Measurements from ENCODE around the gene SLC4A2. TPM values are rescaled to one million over a fixed set of nuclear protein-coding genes. Genes with fewer than 3 reads are reported as not detected.

SLC4A2 gene
- total RNA-seq, 6 experiments from 2014 or later: 153 to 188 (median 164) TPM

DNA sequence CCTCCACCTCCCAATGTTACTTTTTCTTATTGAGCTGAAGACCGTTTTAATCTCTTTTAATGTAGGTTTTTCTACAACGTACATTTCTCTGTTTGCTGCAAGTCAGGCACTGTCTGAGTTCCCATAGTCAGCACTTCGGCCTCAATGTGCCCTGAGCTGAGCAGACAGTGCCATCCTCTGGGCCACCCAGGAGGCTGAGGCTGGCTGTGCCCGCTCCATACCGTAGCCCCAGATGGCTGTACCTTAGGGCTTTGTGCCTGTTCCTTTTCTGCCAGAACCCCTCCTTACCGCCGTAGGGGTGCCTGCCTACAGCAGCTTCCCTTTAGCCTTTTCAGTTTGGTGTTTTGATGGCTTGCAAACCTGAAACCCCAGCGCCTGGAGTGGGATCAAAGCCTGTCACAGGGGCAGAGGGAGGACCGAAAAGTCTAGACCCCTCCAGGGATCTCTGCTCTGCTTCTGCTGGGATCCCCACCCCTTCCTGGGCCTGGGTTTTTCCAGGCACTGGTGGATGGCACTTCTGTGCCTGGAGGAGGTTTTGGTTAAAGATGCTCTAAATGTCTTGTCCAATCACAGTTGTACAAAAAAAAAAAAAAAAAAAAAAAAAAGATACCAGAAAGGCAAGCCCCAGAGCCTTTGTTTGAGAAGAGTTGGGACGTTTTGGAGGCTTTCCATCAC lies 35.9 kb downstream of the SLC4A2 start:
- DNase-seq: no peak
- no peaks in the 10 kb centered on the region for H3K9me3 Mint-ChIP-seq
- TF ChIP-seq, protein P1, sequence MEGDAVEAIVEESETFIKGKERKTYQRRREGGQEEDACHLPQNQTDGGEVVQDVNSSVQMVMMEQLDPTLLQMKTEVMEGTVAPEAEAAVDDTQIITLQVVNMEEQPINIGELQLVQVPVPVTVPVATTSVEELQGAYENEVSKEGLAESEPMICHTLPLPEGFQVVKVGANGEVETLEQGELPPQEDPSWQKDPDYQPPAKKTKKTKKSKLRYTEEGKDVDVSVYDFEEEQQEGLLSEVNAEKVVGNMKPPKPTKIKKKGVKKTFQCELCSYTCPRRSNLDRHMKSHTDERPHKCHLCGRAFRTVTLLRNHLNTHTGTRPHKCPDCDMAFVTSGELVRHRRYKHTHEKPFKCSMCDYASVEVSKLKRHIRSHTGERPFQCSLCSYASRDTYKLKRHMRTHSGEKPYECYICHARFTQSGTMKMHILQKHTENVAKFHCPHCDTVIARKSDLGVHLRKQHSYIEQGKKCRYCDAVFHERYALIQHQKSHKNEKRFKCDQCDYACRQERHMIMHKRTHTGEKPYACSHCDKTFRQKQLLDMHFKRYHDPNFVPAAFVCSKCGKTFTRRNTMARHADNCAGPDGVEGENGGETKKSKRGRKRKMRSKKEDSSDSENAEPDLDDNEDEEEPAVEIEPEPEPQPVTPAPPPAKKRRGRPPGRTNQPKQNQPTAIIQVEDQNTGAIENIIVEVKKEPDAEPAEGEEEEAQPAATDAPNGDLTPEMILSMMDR (IDR thresholded peaks at IDR 0.05): no peak
- H3K27ac Mint-ChIP-seq: peak overlapping the region; percentile 81
- H3K4me1 Mint-ChIP-seq (ENCODE audit: low read depth): peaks cover 52% of the 10 kb centered on the region
- H3K36me3 Mint-ChIP-seq (ENCODE audit: low read depth): no peaks in the 10 kb centered on the region
- peaks cover 1% of the 10 kb centered on the region; the same call in 1 of the 2 replicates for H3K27me3 Mint-ChIP-seq (ENCODE audit: insufficient read depth)
- H3K4me3 Mint-ChIP-seq: no peak overlapping the region

DNA sequence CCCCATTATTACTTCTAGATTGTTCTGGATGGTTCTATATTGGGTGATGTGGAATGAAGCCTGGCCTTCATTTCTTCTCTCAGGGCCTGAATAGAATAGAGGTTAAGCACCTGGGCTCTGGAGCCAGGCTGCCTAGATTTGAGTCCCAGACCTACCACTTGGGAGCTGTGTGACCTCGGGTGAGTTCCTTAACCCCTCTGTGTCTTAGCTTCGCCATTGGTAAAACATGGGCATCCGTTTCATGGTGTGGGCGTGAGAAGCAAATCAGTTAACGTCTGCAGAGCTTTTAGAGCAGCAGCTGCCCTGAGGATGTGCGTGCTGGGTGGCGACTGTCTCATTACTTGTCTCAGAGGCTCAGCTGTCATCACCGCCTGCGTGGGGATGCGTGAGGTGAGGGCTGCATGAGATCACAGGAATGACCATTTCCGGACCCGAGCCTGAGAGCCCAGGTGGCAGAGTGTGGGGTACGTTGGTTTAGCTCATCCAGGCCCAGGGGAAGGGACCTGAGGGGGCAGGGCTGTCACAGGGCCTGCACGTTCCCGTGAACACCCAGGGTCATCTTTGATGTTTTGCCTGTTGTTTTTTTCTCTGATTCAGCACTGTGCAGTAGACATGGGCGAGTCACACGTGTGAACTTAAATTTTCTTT lies 36.6 kb downstream of the SLC4A2 start:
- no peak for DNase-seq
- peak overlapping the region; percentile 40 for H3K27ac Mint-ChIP-seq

DNA sequence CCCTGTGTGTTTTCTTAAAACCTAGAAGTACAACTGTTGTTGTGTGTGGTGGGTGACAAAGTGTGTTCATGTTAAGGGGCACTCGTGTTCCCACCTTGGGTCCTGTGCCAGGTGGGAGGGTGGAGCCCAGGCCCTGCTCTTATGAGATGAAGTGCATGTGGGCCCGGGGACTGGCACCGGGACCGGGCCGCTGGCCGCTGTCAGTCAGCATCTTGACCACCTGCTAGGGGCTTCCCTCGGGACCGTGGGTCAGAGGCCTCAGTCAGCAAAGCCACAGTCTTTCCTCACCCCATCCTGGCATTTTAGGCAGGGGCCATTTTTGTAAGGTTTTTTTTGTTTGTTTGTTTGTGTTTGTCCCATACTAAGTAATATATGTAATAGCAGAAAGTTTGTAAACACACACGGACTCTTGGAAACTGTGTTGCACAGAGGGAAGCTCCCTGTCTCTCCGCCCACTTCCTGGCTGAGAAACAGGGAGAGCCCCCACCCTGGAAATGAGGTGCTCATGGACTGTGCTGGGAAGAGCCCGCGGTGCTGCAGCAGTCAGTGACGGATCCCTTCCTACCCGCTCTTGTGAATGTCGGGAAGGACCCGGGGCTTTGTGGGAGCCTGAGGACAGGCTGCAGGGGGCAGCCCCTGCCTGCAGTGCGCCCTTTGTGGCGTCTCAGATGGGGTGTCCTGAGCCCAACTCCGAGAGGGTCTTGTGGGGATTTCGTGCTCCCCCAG lies 40.3 kb downstream of the SLC4A2 start:
- no peaks in the 10 kb centered on the region for H3K9me3 Mint-ChIP-seq
- H3K27ac Mint-ChIP-seq: no peak overlapping the region
- H3K27me3 Mint-ChIP-seq (ENCODE audit: insufficient read depth): peaks cover 1% of the 10 kb centered on the region; the same call in 1 of the 2 replicates
- H3K4me1 Mint-ChIP-seq (ENCODE audit: low read depth): peaks cover 27% of the 10 kb centered on the region
- TF ChIP-seq, protein P1 (IDR thresholded peaks at IDR 0.05): no peak
- H3K4me3 Mint-ChIP-seq: no peak overlapping the region
- DNase-seq: no peak
- H3K36me3 Mint-ChIP-seq (ENCODE audit: low read depth): no peaks in the 10 kb centered on the region

More for the DNA sequence above, 36.6 kb downstream of the SLC4A2 start:
- no peaks in the 10 kb centered on the region for H3K36me3 Mint-ChIP-seq (ENCODE audit: low read depth)
- peaks cover 1% of the 10 kb centered on the region; the same call in 1 of the 2 replicates for H3K27me3 Mint-ChIP-seq (ENCODE audit: insufficient read depth)
- TF ChIP-seq, protein P1 (IDR thresholded peaks at IDR 0.05): no peak
- no peak overlapping the region for H3K4me3 Mint-ChIP-seq
- no peaks in the 10 kb centered on the region for H3K9me3 Mint-ChIP-seq
- H3K4me1 Mint-ChIP-seq (ENCODE audit: low read depth): peaks cover 48% of the 10 kb centered on the region

DNA sequence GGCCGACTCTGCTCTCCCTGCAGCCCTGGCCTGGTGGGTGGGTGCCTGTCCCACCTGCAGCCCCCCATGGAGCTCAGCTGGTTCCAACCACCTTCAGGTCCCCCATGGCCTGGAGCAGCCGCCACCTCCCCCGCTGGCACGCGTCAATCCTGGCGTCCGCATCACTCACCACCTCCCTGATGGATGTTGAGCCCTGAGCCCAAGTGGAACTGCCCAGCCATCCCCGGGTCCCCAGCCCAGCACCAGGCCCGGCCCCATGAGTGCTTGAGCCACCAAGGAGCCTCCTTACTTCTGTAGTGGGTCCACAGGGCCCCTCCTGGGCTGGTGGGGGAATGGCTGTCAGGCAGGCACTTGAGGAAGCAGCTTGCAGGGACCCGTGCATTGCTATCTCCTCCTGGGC lies 41.5 kb downstream of the SLC4A2 start:
- TF ChIP-seq, protein P1 (IDR thresholded peaks at IDR 0.05): no peak
- H3K27ac Mint-ChIP-seq: no peak overlapping the region
- no peak for DNase-seq
- no peaks in the 10 kb centered on the region for H3K27me3 Mint-ChIP-seq (ENCODE audit: insufficient read depth)
- no peaks in the 10 kb centered on the region for H3K9me3 Mint-ChIP-seq
- H3K4me1 Mint-ChIP-seq (ENCODE audit: low read depth): peaks cover 21% of the 10 kb centered on the region
- no peak overlapping the region for H3K4me3 Mint-ChIP-seq
- no peaks in the 10 kb centered on the region for H3K36me3 Mint-ChIP-seq (ENCODE audit: low read depth)

DNA sequence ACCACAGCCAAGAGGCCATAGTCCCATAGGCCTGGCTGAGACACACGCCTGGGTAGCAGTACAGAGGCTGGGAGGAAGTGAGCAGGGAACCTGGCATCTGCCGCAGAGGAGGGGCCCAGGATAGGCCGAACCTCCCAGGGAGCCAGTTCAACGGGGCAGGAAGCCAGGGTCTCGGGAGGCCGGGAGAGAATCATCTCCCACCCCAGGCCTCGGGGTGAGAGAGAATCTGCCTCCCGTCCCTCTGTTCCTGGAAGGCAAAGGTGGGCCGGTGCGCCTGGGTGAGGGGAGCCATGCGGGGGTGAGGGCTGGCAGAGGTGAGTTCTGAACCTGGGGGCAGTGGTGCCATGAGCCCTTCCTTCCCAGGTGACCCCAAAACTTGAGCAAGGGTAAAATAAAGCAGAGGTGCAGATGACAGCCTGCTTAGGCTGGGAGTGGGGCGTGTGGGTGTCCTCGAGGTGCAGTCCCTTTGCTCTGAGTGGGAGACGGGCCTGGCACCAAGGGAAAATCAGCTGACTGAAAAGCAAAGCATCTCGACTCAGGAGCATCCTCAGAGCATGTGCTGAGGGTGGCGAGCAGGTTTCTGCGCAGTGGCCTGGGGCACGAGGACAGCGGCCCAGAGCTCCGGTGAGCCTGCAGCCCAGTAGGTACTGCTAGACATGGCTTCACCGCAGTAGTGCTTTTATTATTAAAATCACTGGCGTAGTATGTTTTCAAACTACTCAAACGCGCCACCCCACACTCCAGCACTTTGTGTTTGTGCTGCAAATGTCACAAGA lies 42.4 kb downstream of the SLC4A2 start:
- Mint-ChIP-seq H3K27ac (no peak overlapping the region), H3K36me3 (ENCODE audit: low read depth) (no peaks in the 10 kb centered on the region), H3K4me3 (no peak overlapping the region), H3K27me3 (ENCODE audit: insufficient read depth) (no peaks in the 10 kb centered on the region), H3K9me3 (no peaks in the 10 kb centered on the region), H3K4me1 (ENCODE audit: low read depth) (peaks cover 18% of the 10 kb centered on the region)
- TF ChIP-seq, protein P1 (IDR thresholded peaks at IDR 0.05): no peak
- DNase-seq: no peak

All from HFFc6 (cell line).